MM.1S (cell line): ENCODE measurements around the gene AKR7A3.

Experiments
- EZH2 ChIP-seq: fragments of 300-600 bp; sonication (generic); optimal IDR thresholded peaks from 2 replicates; pipeline ENCODE3; 2017; ENCODE audit warnings: low read depth, mild to moderate bottlenecking, antibody characterized with exemption, low read length, mixed read lengths
- EZH2phosphoT487 ChIP-seq: fragments of 300-600 bp; sonication (generic); IDR thresholded peaks from 2 replicates; pipeline ENCODE4 v1.6.1; 2018; ENCODE audit warnings: antibody characterized with exemption, low read length
- TF ChIP-seq, protein P1 (sequence below): fragments of 300-600 bp; sonication (generic); IDR thresholded peaks from 2 replicates; pipeline ENCODE4 v1.5.1; 2016; ENCODE audit warnings: antibody characterized with exemption, low read length, mixed read lengths

DNA sequence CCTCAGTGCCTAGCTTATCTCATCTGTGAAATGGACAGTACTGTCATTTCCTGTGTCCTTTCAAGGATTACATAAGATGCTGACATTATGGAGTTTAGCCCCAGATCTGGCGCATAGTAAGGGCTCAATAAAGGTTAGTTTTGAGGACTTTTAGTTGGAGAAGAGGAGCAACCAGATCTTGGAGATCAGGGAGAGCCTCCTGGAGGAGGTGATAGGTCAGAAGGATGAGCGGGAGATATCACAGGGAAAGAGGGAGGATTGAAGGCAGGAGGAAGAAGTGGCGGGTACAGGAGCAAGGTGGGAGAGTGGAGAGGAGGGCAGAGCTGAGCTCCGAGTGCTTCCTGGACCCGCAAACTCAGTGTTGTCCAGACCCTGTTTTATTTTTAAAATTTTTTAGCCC is 41.0 kb upstream of the AKR7A3 start:
- TF ChIP-seq, protein P1, sequence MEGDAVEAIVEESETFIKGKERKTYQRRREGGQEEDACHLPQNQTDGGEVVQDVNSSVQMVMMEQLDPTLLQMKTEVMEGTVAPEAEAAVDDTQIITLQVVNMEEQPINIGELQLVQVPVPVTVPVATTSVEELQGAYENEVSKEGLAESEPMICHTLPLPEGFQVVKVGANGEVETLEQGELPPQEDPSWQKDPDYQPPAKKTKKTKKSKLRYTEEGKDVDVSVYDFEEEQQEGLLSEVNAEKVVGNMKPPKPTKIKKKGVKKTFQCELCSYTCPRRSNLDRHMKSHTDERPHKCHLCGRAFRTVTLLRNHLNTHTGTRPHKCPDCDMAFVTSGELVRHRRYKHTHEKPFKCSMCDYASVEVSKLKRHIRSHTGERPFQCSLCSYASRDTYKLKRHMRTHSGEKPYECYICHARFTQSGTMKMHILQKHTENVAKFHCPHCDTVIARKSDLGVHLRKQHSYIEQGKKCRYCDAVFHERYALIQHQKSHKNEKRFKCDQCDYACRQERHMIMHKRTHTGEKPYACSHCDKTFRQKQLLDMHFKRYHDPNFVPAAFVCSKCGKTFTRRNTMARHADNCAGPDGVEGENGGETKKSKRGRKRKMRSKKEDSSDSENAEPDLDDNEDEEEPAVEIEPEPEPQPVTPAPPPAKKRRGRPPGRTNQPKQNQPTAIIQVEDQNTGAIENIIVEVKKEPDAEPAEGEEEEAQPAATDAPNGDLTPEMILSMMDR: no peak
- TF ChIP-seq EZH2phosphoT487 (no peak), EZH2 (no peak)
